HepG2 (cell line): ENCODE measurements around the gene COX7A2L. TPM values are rescaled to one million over a fixed set of nuclear protein-coding genes. Genes with fewer than 3 reads are reported as not detected.

Experiments used
- ATAC-seq: fragments of 200-7000 bp; cut with Tn5 transposase; 3 replicates; pipeline ENCODE4 v1.9.1; 2020; ENCODE audit warnings: mild to moderate bottlenecking, moderate library complexity
- BruUV-seq: library from RNA; stranded (reverse); fragments of 400-500 nt; replicated peaks from 2 replicates; lab custom pipeline; 2021; lab: Mats Ljungman, UMichigan
- CTCF ChIA-PET: fragments of 300-600 bp; formaldehyde crosslinking; extraction: SDS; loops from one replicate; lab custom pipeline; 2021; ENCODE audit warnings: low total read pairs, inconsistent platforms, low intra/inter-chr PET ratio; lab: Yijun Ruan, JAX
- POLR2A ChIA-PET: fragments of 350-600 bp; sonication (Branson Sonifier 250); formaldehyde crosslinking; loops from one replicate; lab custom pipeline; 2020; ENCODE audit warnings: antibody characterized with exemption, inconsistent platforms; lab: Yijun Ruan, JAX
- DNase-seq: peaks from one replicate; pipeline ENCODE4 v3.0.0-alpha.2; 2015; ENCODE audit warnings: low spot score
- FAIRE-seq: peaks from 3 replicates; lab custom pipeline; 2011; peaks lifted over from hg19 to GRCh38; lab: Jason Lieb, UNC
- H2AFZ ChIP-seq: one replicate; pipeline ENCODE4 v1.6.1; 2011; ENCODE audit warnings: low read length, inconsistent platforms
- H3K27ac ChIP-seq: fragments of 300-600 bp; 3 replicates; pipeline ENCODE4 v1.8.0; 2011; ENCODE audit warnings: mixed run types, mild to moderate bottlenecking, mixed read lengths, low read length, inconsistent platforms; ENCODE audit not compliant: insufficient read depth; ENCODE audit errors: extremely low read length
- H3K27me3 ChIP-seq, 2 experiments: fragments of 200-600 bp in 1 of 2; 2 replicates in 1 of 2; 3 replicates in 1 of 2; pipeline versions ENCODE4 v1.6.0 to v1.8.0; 2011; ENCODE audit warnings: low read length in 2 of 2, mild to moderate bottlenecking in 2 of 2, moderate library complexity in 2 of 2, inconsistent platforms in 1 of 2; ENCODE audit not compliant: insufficient read depth in 2 of 2, control insufficient read depth in 1 of 2
- H3K36me3 ChIP-seq, 2 experiments: fragments of 200-600 bp in 1 of 2; replicated peaks in 1 of 2; 2 replicates in 1 of 2; 3 replicates in 1 of 2; pipeline versions ENCODE4 v1.5.1 to v1.8.0; 2011; ENCODE audit warnings: low read length in 2 of 2, inconsistent platforms in 1 of 2; ENCODE audit not compliant: insufficient read depth in 2 of 2, control insufficient read depth in 1 of 2
- H3K4me1 ChIP-seq: 2 replicates; pipeline ENCODE4 v1.5.1; 2012; ENCODE audit warnings: low read length, inconsistent platforms; ENCODE audit not compliant: insufficient read depth
- H3K4me2 ChIP-seq: 2 replicates; pipeline ENCODE4 v1.6.0; 2011; ENCODE audit warnings: low read depth, low read length, inconsistent platforms
- H3K4me3 ChIP-seq, 3 experiments: fragments of 200-600 bp in 1 of 3; sonication (generic), shearing (Covaris generic) in 1 of 3; replicated peaks in 1 of 3; 2 replicates each; pipeline ENCODE4 v1.5.1; 2011 to 2016; ENCODE audit warnings: low read length in 3 of 3, inconsistent platforms in 2 of 3, low read depth in 2 of 3, mild to moderate bottlenecking in 2 of 3, control low read depth in 1 of 3, mixed read lengths in 1 of 3; ENCODE audit not compliant: insufficient read depth in 1 of 3
- H3K79me2 ChIP-seq: one replicate; pipeline ENCODE4 v1.6.1; 2011; ENCODE audit warnings: low read length, inconsistent platforms; ENCODE audit not compliant: insufficient read depth
- H3K9ac ChIP-seq: 2 replicates; pipeline ENCODE4 v1.6.0; 2011; ENCODE audit warnings: mild to moderate bottlenecking, low read depth, low read length, inconsistent platforms; ENCODE audit not compliant: insufficient read depth
- H3K9me3 ChIP-seq: 2 replicates; pipeline ENCODE4 v1.5.1; 2012; ENCODE audit warnings: mild to moderate bottlenecking, low read length
- H4K20me1 ChIP-seq: 2 replicates; pipeline ENCODE4 v1.6.0; 2011; ENCODE audit warnings: inconsistent platforms, mild to moderate bottlenecking, low read length, moderate library complexity; ENCODE audit not compliant: insufficient read depth
- GPN1 ChIP-seq: sonication (generic); formaldehyde crosslinking; IDR thresholded peaks from 2 replicates; pipeline ENCODE4 v1.5.1; 2020; ENCODE audit warnings: missing genetic modification reagents, borderline replicate concordance
- MEIS2 ChIP-seq: sonication (generic); formaldehyde crosslinking; IDR thresholded peaks from 2 replicates; pipeline ENCODE4 v1.9.0; 2021; ENCODE audit warnings: mild to moderate bottlenecking, missing genetic modification reagents
- NPAS2 ChIP-seq: sonication (generic); formaldehyde crosslinking; IDR thresholded peaks from 2 replicates; pipeline ENCODE4 v1.8.0; 2022; ENCODE audit warnings: mild to moderate bottlenecking, missing genetic modification reagents, borderline replicate concordance
- NR2F6 ChIP-seq, 2 experiments: IDR thresholded peaks; 2 replicates each; pipeline ENCODE4 v1.6.1; 2016; ENCODE audit warnings: antibody characterized with exemption in 1 of 2, mild to moderate bottlenecking in 1 of 2
- RBM22 ChIP-seq: fragments of 200-400 bp; formaldehyde crosslinking; optimal IDR thresholded peaks from 2 replicates; pipeline ENCODE3; 2017; ENCODE audit warnings: mild to moderate bottlenecking, low read length, moderate library complexity
- SRY ChIP-seq: sonication (generic); formaldehyde crosslinking; IDR thresholded peaks from 2 replicates; pipeline ENCODE4 v1.8.0; 2022; ENCODE audit warnings: mild to moderate bottlenecking, missing genetic modification reagents
- TGIF2 ChIP-seq: IDR thresholded peaks from 2 replicates; pipeline ENCODE4 v1.6.1; 2016; ENCODE audit warnings: control low read depth, missing compliant biosample characterization
- ZNF235 ChIP-seq: sonication (generic); formaldehyde crosslinking; IDR thresholded peaks from 2 replicates; pipeline ENCODE4 v1.8.1; 2023; ENCODE audit warnings: mild to moderate bottlenecking, missing genetic modification reagents, borderline replicate concordance
- ZNF274 ChIP-seq: sonication (generic); formaldehyde crosslinking; IDR thresholded peaks from 2 replicates; pipeline ENCODE4 v1.5.1; 2020; ENCODE audit warnings: mild to moderate bottlenecking, missing genetic modification reagents
- ZNF512 ChIP-seq: sonication (generic); formaldehyde crosslinking; IDR thresholded peaks from 2 replicates; pipeline ENCODE4 v1.4.0; 2020; ENCODE audit warnings: mild to moderate bottlenecking, missing genetic modification reagents
- ZNF713 ChIP-seq: sonication (generic); formaldehyde crosslinking; IDR thresholded peaks from 2 replicates; pipeline ENCODE4 v1.4.0; 2020; ENCODE audit warnings: mild to moderate bottlenecking, missing genetic modification reagents
- ZNF781 ChIP-seq: sonication (generic); formaldehyde crosslinking; IDR thresholded peaks from 2 replicates; pipeline ENCODE4 v1.5.1; 2020; ENCODE audit warnings: borderline replicate concordance, mild to moderate bottlenecking, missing genetic modification reagents; ENCODE audit errors: not compliant biosample characterization
- WGBS: methylation state at CpG from one replicate; pipeline ENCODE4 v1.1.6; 2017; ENCODE audit warnings: low lambda C conversion rate; 5-methylcytosine and 5-hydroxymethylcytosine counted together
- in situ Hi-C: cut with HindIII; loops from 2 replicates; pipeline ENCODE4 v1.10.0; 2017; ENCODE audit warnings: low pct_unique_long_range_greater_than_20kb; ENCODE audit not compliant: extremely low pct_ligation_motif_present
- intact Hi-C: fragments of 100-400 bp; cut with micrococcal nuclease; formaldehyde crosslinking; loops from one replicate; pipeline ENCODE4 v1.10.0; 2022; ENCODE audit not compliant: unreplicated experiment
- polyA plus RNA-seq, 8 experiments: library from polyadenylated mRNA; depleted of rRNA in 3 of 8; stranded (reverse) in 7 of 8; unstranded in 1 of 8; fragments of >200 nt; fragmentation: Illumina TruSeq in 4 of 8; extraction: Trizol in 4 of 8; gene quantifications; 2 replicates each; pipeline versions ENCODE4 v1.2.1 to v1.2.3, GENCODE V29; 2011 to 2016; ENCODE audit warnings: low read depth in 4 of 8, missing spikeins in 1 of 8, mixed read lengths in 1 of 8; ENCODE audit not compliant: insufficient read depth in 1 of 8
- total RNA-seq, 5 experiments: library from RNA; depleted of rRNA; stranded (reverse); fragments of >200 nt; fragmentation: Illumina TruSeq; extraction: Trizol; gene quantifications; 2 replicates each; pipeline ENCODE4 v1.2.3, GENCODE V29; 2016; ENCODE audit warnings: low read depth in 1 of 5
- TF ChIP-seq, protein P1 (sequence below): sonication (generic); formaldehyde crosslinking; IDR thresholded peaks from 2 replicates; pipeline ENCODE4 v1.5.0; 2020; ENCODE audit warnings: missing genetic modification reagents

Gene COX7A2L
- total and polyA plus RNA-seq, 2 of the 13 experiments (the other 11 are each of a cell fraction or from before 2014, with no cell fraction given), result 155 to 201 TPM

DNA sequence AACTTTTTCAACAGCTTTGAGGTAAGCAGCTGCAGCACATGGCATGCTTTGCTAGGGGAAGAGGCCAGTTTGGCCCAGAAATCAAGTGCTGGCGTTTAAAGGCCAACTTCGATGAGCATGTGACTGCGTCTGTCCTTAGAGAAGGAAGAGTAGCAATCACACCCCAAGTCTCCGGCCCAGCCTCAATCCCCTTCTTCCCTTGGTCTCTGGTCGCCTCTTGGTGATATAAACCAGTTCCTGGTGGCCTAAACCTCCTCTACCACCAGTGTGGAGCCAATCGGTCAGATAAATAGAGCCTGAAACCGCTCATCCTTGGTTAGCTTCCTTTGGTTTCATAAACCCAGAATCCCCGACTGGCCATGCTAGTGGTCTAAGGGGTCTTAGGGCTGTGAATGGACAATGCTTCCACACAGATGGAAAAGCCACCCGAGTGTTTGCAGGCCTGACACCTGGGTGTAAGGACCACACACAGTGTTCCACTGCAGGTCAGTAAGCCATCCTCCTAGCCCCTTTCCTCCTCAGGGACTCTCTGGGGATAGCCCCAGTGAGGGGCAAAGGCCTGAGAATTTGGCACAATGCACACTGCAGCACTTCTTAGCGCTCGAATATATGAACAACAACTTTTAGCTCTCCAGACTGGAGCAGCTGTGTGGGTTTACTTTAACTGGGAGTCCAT is 23.0 kb upstream of the COX7A2L start:
- in situ Hi-C loops, result loop anchor here (10.0 kb wide), 1 partner anchor 281 kb away; no protein-coding TSS in a partner anchor

GRCh38 chr2:42382144-42382543 is 21.1 kb upstream of the COX7A2L start:
- Histone ChIP-seq H3K4me1 (peaks cover 20% of the 10 kb centered on the region), H3K27ac (no peak overlapping the region), H3K9me3 (no peaks in the 10 kb centered on the region), H4K20me1 (no peaks in the 10 kb centered on the region), H3K9ac (no peak overlapping the region), H3K36me3 (no peaks in the 10 kb centered on the region), H3K4me2 (no peak overlapping the region), H2AFZ (no peak overlapping the region), H3K4me3 (no peak overlapping the region), H3K27me3 (no peaks in the 10 kb centered on the region), H3K79me2 (no peaks in the 10 kb centered on the region)
- BruUV-seq, result no TSS peak
- ATAC-seq (no peak), FAIRE-seq (no peak), DNase-seq (no peak)
- TF ChIP-seq SRY (CRISPR knock-in tag) (no peak), MEIS2 (no peak), NPAS2 (CRISPR knock-in tag) (no peak), ZNF235 (CRISPR knock-in tag) (no peak), GPN1 (CRISPR knock-in tag) (no peak), RBM22 (no peak), ZNF512 (CRISPR knock-in tag) (no peak), ZNF274 (CRISPR knock-in tag) (no peak)
- in situ Hi-C loops, result loop anchor here (10.0 kb wide), 1 partner anchor 283 kb away; no protein-coding TSS in a partner anchor
- ChIA-PET POLR2A (no interaction called here), CTCF (no interaction called here)
- WGBS, result 26% methylated on average over 4 of the region's 4 CpGs
- intact Hi-C loops, result no loop called here

More for the DNA sequence above, 23.0 kb upstream of the COX7A2L start:
- Histone ChIP-seq H3K36me3 (no peaks in the 10 kb centered on the region), H4K20me1 (no peaks in the 10 kb centered on the region), H3K4me3 (no peak overlapping the region), H3K27ac (no peak overlapping the region), H3K4me1 (peaks cover 20% of the 10 kb centered on the region), H3K4me2 (no peak overlapping the region), H3K9ac (no peak overlapping the region), H2AFZ (no peak overlapping the region), H3K27me3 (no peaks in the 10 kb centered on the region), H3K79me2 (no peaks in the 10 kb centered on the region), H3K9me3 (no peaks in the 10 kb centered on the region)
- intact Hi-C loops, result no loop called here
- BruUV-seq, result no TSS peak
- TF ChIP-seq ZNF781 (CRISPR knock-in tag), result no peak
- TF ChIP-seq, protein P1, sequence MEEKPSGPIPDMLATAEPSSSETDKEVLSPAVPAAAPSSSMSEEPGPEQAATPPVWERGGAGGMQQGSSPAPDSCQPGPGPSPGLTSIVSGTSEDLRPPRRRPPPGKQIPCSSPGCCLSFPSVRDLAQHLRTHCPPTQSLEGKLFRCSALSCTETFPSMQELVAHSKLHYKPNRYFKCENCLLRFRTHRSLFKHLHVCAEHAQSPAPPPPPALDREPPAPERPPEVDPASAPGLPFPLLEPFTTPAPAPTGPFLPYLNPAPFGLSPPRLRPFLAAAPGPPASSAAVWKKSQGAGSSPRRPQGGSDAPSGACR (CRISPR knock-in tag), result no peak
- TF ChIP-seq NR2F6 (IDR thresholded peaks at IDR 0.05), result no peak
- no peak for TF ChIP-seq NR2F6 (CRISPR knock-in tag; IDR thresholded peaks at IDR 0.05)
- no peak for TF ChIP-seq TGIF2 (CRISPR knock-in tag)
- no peak for TF ChIP-seq ZNF713 (CRISPR knock-in tag)
- FAIRE-seq, result no peak
- ATAC-seq, result no peak
- POLR2A ChIA-PET, result no interaction called here
- CTCF ChIA-PET, result no interaction called here
- 66% methylated on average over 11 of the region's 11 CpGs for WGBS
- DNase-seq, result no peak
